ENCODE data around the gene PSMA5. TPM values are rescaled to one million over a fixed set of nuclear protein-coding genes. Genes with fewer than 3 reads are reported as not detected.

PSMA5 gene
- polyA plus RNA-seq, 3 donors: 36.6 to 119 (median 118) TPM

GRCh38 chr1:109402025-109402424, 24.2 kb downstream of the PSMA5 start:
- H3K9ac ChIP-seq (ENCODE audit: insufficient read depth, low read length, poor library complexity, severe bottlenecking): no peak overlapping the region
- no peak overlapping the region for H3K4me3 Mint-ChIP-seq

DNA sequence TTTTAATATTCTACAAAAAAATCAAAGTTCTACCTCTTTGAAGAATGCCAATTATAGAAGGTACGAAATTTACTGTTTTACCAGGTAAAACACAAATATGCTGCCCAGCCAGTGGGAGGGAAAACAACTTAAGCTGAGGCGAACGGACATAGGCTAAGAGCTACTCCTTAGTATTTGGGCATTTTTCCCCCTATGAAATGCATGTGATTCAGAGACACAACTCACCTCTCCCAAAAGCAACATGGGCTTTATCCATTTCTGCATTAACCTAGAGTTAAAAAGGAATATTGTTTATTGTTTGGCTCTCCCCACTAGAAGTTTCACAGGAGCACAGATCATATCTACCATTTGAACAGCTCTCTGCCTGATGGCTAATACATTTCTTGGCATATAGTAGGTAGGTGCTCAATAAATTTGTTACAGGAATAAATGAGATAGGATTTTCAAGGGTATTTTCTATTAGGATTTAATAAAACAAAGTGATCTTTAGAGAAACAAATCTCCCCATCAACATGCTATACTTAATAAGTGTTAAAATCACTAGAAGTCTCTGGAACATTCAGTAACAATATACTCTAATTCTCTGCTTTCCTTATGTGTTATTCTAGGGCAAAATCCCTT, 26.1 kb downstream of the PSMA5 start:
- H4K20me1 ChIP-seq (ENCODE audit: insufficient read depth, low read length): peaks cover 7% of the 10 kb centered on the region
- DNase-seq: no peak
- H3K9me3 ChIP-seq (replicated peaks in 1 of 2; ENCODE audit: control insufficient read depth in 1 of 2, insufficient read depth in 1 of 2, low read length in 2 of 2): no peaks in the 10 kb centered on the region
- no peak overlapping the region for H3K4me2 ChIP-seq (replicated peaks; ENCODE audit: extremely low read depth, low read length, poor library complexity, severe bottlenecking)
- H3K27ac ChIP-seq (ENCODE audit: low read depth in 1 of 2, low read length in 2 of 2): no peak overlapping the region
- H3K27me3 ChIP-seq (ENCODE audit: control insufficient read depth in 2 of 2, insufficient read depth in 2 of 2, low read length in 2 of 2): no peaks in the 10 kb centered on the region
- peaks cover 24 to 53% of the 10 kb centered on the region in 2 donors for H3K36me3 ChIP-seq (replicated peaks in 1 of 2; ENCODE audit: control insufficient read depth in 1 of 2, insufficient read depth in 2 of 2, low read length in 2 of 2)
- H3K36me3 Mint-ChIP-seq: peaks cover 31 to 36% of the 10 kb centered on the region in 2 donors
- no peak for TF ChIP-seq CTCF (IDR thresholded peaks at IDR 0.05)
- H3K27ac Mint-ChIP-seq: no peak overlapping the region
- no peak overlapping the region for H3K4me3 ChIP-seq (replicated peaks in 1 of 3; ENCODE audit: low read depth in 2 of 3, low read length in 3 of 3)
- H3K9ac ChIP-seq (ENCODE audit: insufficient read depth, low read length, poor library complexity, severe bottlenecking): no peak overlapping the region
- peaks cover 0 to 3% (median 0%) of the 10 kb centered on the region in 7 donors for H3K9me3 Mint-ChIP-seq
- H2AFZ ChIP-seq (ENCODE audit: insufficient read depth, low read depth, low read length, poor library complexity, severe bottlenecking): no peak overlapping the region
- 70% methylated on average over 2 of the region's 3 CpGs for WGBS (ENCODE audit: insufficient coverage)
- no peak overlapping the region for H3K4me3 Mint-ChIP-seq
- H3K79me2 ChIP-seq (ENCODE audit: insufficient read depth, low read length): peaks cover 34% of the 10 kb centered on the region
- H3K4me1 ChIP-seq (ENCODE audit: control insufficient read depth in 1 of 2, insufficient read depth in 2 of 2, low read length in 2 of 2): peaks cover 24 to 30% of the 10 kb centered on the region in 2 donors
- intact Hi-C loops (cut with micrococcal nuclease): loop anchor here in 1 of 2 donors (2.0 kb wide), 1 partner anchor 123 kb away; no protein-coding TSS in a partner anchor
- peaks cover 30% of the 10 kb centered on the region for H3K4me1 Mint-ChIP-seq
- peaks cover 0 to 8% (median 3%) of the 10 kb centered on the region in 3 donors for H3K27me3 Mint-ChIP-seq (ENCODE audit: low read depth in 3 of 3)

More at GRCh38 chr1:109402025-109402424, 24.2 kb downstream of the PSMA5 start:
- peaks cover 0 to 8% (median 3%) of the 10 kb centered on the region in 3 donors for H3K27me3 Mint-ChIP-seq (ENCODE audit: low read depth in 3 of 3)
- H3K27ac Mint-ChIP-seq: peak overlapping the region in 1 of 7 donors; percentile 55
- Histone ChIP-seq H3K4me1 (ENCODE audit: control insufficient read depth in 1 of 2, insufficient read depth in 2 of 2, low read length in 2 of 2) (peaks cover 8 to 11% of the 10 kb centered on the region in 2 donors), H2AFZ (ENCODE audit: insufficient read depth, low read depth, low read length, poor library complexity, severe bottlenecking) (no peak overlapping the region), H4K20me1 (ENCODE audit: insufficient read depth, low read length) (peaks cover 7% of the 10 kb centered on the region), H3K79me2 (ENCODE audit: insufficient read depth, low read length) (peaks cover 15% of the 10 kb centered on the region), H3K27ac (ENCODE audit: low read depth in 1 of 2, low read length in 2 of 2) (no peak overlapping the region), H3K9me3 (replicated peaks in 1 of 2; ENCODE audit: control insufficient read depth in 1 of 2, insufficient read depth in 1 of 2, low read length in 2 of 2) (no peaks in the 10 kb centered on the region), H3K4me3 (replicated peaks in 1 of 3; ENCODE audit: low read depth in 2 of 3, low read length in 3 of 3) (no peak overlapping the region), H3K4me2 (replicated peaks; ENCODE audit: extremely low read depth, low read length, poor library complexity, severe bottlenecking) (no peak overlapping the region), H3K36me3 (replicated peaks in 1 of 2; ENCODE audit: control insufficient read depth in 1 of 2, insufficient read depth in 2 of 2, low read length in 2 of 2) (peaks cover 36 to 72% of the 10 kb centered on the region in 2 donors), H3K27me3 (ENCODE audit: control insufficient read depth in 2 of 2, insufficient read depth in 2 of 2, low read length in 2 of 2) (no peaks in the 10 kb centered on the region)
- peaks cover 43 to 53% of the 10 kb centered on the region in 2 donors for H3K36me3 Mint-ChIP-seq
- peaks cover 11% of the 10 kb centered on the region for H3K4me1 Mint-ChIP-seq
- H3K9me3 Mint-ChIP-seq: peaks cover 0 to 3% (median 0%) of the 10 kb centered on the region in 7 donors
- intact Hi-C loops (cut with micrococcal nuclease): no loop called here
- TF ChIP-seq CTCF (IDR thresholded peaks at IDR 0.05): no peak
- no peak for DNase-seq
